ENCODE measurements around the gene CEACAM6. TPM values are rescaled to one million over a fixed set of nuclear protein-coding genes. Genes with fewer than 3 reads are reported as not detected.
"Not testable (repeated sequence)": the region's sequence is repeated elsewhere in the genome, so short reads cannot be mapped to it uniquely, and the experiment has no call there.

The CEACAM6 gene
- total RNA-seq, 1 donor: 0.10 TPM

DNA sequence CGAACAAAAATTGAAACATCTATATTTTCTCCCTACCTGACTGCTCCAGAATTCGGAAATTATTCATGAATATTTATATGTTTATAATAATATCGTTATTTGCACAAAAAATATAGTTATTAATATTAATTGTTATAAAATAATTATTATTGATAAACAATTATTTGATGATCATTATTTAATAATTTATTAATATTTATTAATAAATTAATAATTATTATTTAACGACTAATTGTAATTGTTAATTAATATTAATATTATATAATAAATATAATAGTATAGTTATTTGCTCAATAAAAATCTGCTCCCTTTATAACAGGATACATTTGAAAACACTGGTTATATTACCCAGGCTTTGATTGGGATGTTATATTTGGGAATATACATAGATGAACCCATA, 14.3 kb downstream of the CEACAM6 start:
- H3K4me3 ChIP-seq (ENCODE audit: low read length): no peak overlapping the region
- peaks cover 15% of the 10 kb centered on the region for H3K4me1 ChIP-seq (ENCODE audit: insufficient read depth, low read length)
- no peaks in the 10 kb centered on the region for H3K27me3 ChIP-seq (ENCODE audit: insufficient read depth, low read length)
- no peaks in the 10 kb centered on the region for H3K9me3 ChIP-seq (ENCODE audit: low read depth, low read length)

DNA sequence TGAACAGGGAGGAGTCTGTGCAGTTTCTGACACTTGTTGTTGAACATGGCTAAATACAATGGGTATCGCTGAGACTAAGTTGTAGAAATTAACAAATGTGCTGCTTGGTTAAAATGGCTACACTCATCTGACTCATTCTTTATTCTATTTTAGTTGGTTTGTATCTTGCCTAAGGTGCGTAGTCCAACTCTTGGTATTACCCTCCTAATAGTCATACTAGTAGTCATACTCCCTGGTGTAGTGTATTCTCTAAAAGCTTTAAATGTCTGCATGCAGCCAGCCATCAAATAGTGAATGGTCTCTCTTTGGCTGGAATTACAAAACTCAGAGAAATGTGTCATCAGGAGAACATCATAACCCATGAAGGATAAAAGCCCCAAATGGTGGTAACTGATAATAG, 16.1 kb downstream of the CEACAM6 start:
- Histone ChIP-seq H3K27me3 (ENCODE audit: insufficient read depth, low read length) (peaks cover 3% of the 10 kb centered on the region), H3K9me3 (ENCODE audit: low read depth, low read length) (no peaks in the 10 kb centered on the region), H3K4me1 (ENCODE audit: insufficient read depth, low read length) (peaks cover 20% of the 10 kb centered on the region), H3K4me3 (ENCODE audit: low read length) (no peak overlapping the region)

DNA sequence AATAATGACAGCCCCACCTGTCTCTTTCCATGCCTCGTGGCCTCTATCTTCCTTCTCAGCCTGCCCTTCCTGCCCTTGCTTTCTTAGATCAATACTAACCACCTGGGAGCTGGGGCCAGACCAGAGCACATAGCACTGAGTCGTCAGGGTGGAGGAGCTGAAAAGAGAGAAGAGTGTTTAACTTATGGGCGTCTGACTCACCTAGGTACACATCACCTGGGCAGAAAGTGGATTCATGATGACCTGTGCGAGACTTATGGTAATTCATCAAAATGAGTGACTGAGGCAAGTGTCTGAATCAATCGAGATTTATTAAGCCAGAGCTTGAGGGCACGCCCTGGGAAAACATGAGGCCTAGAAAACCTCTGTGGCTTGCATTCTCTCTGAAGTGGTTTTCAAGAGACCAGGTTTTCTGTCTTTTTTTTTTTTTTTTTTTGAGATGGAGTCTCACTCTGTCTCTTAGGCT, 19.2 kb downstream of the CEACAM6 start:
- Histone ChIP-seq H3K9me3 (ENCODE audit: low read depth, low read length) (no peaks in the 10 kb centered on the region), H3K4me3 (ENCODE audit: low read length) (no peak overlapping the region), H3K27me3 (ENCODE audit: insufficient read depth, low read length) (peaks cover 3% of the 10 kb centered on the region), H3K4me1 (ENCODE audit: insufficient read depth, low read length) (peaks cover 20% of the 10 kb centered on the region)

DNA sequence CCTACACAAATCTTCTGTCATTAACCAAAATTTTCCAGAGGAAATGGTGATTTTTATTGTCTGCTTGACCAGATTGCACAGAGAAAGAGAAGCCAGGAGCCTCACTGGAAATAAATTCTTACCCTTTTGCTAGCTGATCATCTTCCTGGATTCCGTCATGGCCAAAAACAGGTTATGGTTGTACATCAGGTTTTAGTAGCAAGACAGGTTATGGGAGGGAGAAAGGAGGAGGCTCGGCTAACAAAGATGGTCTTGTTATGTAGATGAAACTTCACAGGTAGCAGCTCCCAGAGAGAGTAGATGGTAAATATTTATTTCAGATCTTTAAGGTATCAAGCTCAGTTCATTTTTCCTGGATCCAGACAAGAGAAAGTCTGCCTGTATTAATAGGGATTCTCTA, 21.4 kb downstream of the CEACAM6 start:
- no peak overlapping the region for H3K4me3 ChIP-seq (ENCODE audit: low read length)

DNA sequence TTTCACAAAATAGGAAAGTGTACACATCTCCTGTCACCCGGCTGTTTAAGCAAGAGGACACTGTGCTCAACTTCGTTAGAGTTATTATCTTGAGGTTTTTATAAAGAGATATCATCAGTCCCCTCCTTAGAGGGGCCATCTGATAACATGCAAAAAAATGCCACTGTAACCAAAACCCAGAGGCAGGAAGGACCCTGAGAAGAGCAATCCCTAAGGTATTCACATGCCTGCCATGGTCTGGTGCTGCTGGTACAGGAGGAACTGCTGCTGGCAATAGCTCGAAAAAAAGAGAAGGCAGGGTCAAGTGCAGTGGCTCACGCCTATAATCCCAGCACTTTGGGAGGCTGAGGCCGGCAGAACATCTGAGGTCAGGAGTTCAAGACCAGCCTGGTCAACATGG, 28.3 kb downstream of the CEACAM6 start:
- Histone ChIP-seq H3K4me3 (ENCODE audit: low read length) (no peak overlapping the region), H3K27me3 (ENCODE audit: insufficient read depth, low read length) (no peaks in the 10 kb centered on the region), H3K4me1 (ENCODE audit: insufficient read depth, low read length) (peaks cover 34% of the 10 kb centered on the region), H3K9me3 (ENCODE audit: low read depth, low read length) (no peaks in the 10 kb centered on the region)

More for the DNA sequence above, 21.4 kb downstream of the CEACAM6 start:
- Histone ChIP-seq H3K4me1 (ENCODE audit: insufficient read depth, low read length) (peaks cover 20% of the 10 kb centered on the region), H3K9me3 (ENCODE audit: low read depth, low read length) (no peaks in the 10 kb centered on the region), H3K27me3 (ENCODE audit: insufficient read depth, low read length) (peaks cover 3% of the 10 kb centered on the region)

DNA sequence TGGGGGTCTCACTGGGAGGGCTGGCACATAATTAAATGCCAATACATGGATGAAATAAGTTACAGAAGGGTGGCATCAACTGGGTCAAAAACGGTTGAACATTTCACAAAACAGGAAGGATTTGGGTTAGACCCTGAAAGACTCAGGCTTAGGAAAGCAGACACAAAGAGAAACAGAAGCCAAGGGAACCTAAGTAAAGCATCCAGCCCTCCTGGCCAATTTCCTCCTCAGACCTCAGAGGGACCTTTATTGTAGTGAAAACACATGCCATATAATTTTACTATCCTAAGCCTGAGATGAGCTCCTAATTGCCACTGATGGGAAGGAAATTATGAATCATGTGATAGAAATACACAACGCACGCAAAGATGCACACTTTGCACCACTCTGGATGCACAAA, 29.0 kb downstream of the CEACAM6 start:
- Histone ChIP-seq H3K4me3 (ENCODE audit: low read length) (no peak overlapping the region), H3K27me3 (ENCODE audit: insufficient read depth, low read length) (no peaks in the 10 kb centered on the region), H3K9me3 (ENCODE audit: low read depth, low read length) (no peaks in the 10 kb centered on the region), H3K4me1 (ENCODE audit: insufficient read depth, low read length) (peaks cover 34% of the 10 kb centered on the region)

DNA sequence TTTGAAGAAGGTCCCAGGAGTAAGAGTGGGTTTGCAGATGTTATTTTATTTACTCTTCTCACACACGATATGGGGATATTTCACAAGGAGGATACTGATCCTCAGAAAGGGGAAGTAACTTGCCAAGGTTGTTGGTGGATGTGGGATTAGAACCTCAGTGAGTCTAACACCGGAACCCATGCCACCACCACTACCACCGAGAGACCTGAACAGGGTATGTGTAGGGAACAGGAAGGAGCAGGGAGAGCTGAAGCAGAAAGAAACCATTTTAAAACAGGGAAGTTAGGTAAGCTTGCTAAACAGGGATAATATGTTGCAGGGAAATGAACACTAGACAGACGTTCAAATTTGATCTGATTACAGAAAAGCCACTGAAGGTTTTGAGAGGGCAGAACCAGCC, 29.4 kb downstream of the CEACAM6 start:
- no peaks in the 10 kb centered on the region for H3K27me3 ChIP-seq (ENCODE audit: insufficient read depth, low read length)
- peaks cover 34% of the 10 kb centered on the region for H3K4me1 ChIP-seq (ENCODE audit: insufficient read depth, low read length)
- no peaks in the 10 kb centered on the region for H3K9me3 ChIP-seq (ENCODE audit: low read depth, low read length)
- H3K4me3 ChIP-seq (ENCODE audit: low read length): no peak overlapping the region

DNA sequence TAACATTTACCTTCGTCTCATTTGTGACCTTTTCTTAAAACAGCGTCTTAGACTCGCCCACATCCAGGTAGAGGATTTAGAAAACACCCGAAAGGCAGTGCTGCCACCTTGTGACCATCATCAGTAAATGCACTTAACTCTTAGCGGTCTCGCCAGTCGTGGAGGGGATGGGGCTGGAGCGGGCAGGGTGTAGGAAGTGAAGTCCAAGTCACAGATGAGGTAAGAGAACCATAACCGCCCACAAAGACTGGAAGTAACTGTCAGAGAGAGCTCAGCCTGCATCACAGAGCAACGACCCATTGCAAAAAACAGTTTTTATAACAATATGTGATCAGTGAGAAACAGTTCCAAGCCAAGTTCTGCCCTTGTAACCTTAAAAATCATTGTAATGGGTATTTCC, 30.3 kb downstream of the CEACAM6 start:
- peaks cover 34% of the 10 kb centered on the region for H3K4me1 ChIP-seq (ENCODE audit: insufficient read depth, low read length)
- H3K27me3 ChIP-seq (ENCODE audit: insufficient read depth, low read length): no peaks in the 10 kb centered on the region
- no peak overlapping the region for H3K4me3 ChIP-seq (ENCODE audit: low read length)
- H3K9me3 ChIP-seq (ENCODE audit: low read depth, low read length): no peaks in the 10 kb centered on the region

DNA sequence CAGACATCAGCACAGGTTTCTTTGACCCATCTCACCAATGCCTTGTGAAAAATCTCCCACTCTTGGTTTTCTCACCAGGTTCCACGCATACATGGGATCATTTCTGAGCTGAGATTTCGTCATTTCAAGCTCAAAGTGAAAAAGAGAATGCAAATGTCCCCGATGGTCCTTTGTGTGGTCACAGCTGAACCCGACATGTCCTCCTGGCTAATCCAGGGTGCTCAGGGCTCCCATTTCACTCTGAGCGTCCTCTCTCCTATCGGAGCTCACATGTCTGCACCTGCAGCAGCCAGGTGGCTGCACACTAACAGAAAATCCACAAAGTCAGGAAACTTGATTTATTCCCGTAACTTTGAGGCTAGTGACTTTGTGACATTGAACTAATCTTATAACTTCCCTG, 31.7 kb downstream of the CEACAM6 start:
- Histone ChIP-seq H3K9me3 (ENCODE audit: low read depth, low read length) (no peaks in the 10 kb centered on the region), H3K27me3 (ENCODE audit: insufficient read depth, low read length) (no peaks in the 10 kb centered on the region), H3K4me1 (ENCODE audit: insufficient read depth, low read length) (peaks cover 34% of the 10 kb centered on the region), H3K4me3 (ENCODE audit: low read length) (no peak overlapping the region)

DNA sequence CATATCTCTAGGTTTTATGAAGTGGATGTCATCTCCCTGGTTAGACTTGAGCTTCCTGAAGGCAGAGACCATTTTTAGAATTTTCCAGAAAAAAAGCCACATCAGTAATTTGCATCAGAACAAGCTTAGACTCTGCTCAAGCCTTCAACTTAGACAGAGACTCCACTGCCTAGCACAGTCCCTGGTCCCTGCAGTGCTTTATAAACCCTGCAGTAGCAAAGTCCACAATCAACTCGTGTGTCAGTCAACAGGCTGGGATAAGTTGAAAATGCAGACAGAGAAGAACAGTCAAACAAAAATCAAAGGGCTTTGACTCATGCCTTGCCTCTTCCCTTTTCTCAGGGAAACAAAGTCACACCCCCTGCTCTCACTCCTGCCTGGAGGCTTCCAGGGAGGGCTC, 33.2 kb downstream of the CEACAM6 start:
- H3K27me3 ChIP-seq (ENCODE audit: insufficient read depth, low read length); H3K9me3 ChIP-seq (ENCODE audit: low read depth, low read length); H3K4me3 ChIP-seq (ENCODE audit: low read length): not testable (repeated sequence)
- peaks cover 34% of the 10 kb centered on the region for H3K4me1 ChIP-seq (ENCODE audit: insufficient read depth, low read length)

DNA sequence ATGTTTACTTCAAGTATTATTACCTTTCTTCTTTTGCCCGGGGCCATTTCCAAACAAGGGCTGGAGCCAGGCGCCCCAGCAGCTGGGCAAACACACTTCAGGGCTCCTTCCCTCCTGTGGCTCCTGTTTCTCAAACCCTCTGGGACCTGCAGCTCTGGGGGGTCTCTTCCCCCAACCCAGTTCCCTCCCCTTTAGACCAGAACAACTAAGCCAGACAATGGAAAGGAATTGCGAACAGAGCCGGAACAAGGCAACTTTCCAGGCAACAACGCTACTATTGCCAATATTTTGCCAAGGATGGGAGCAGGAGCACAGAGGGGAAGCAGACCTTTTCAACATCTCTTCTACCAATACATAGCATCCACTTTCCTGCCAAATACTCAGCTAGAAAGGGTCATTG, 33.7 kb downstream of the CEACAM6 start:
- not testable (repeated sequence) for H3K9me3 ChIP-seq (ENCODE audit: low read depth, low read length); H3K4me3 ChIP-seq (ENCODE audit: low read length); H3K27me3 ChIP-seq (ENCODE audit: insufficient read depth, low read length)
- peaks cover 33% of the 10 kb centered on the region for H3K4me1 ChIP-seq (ENCODE audit: insufficient read depth, low read length)

DNA sequence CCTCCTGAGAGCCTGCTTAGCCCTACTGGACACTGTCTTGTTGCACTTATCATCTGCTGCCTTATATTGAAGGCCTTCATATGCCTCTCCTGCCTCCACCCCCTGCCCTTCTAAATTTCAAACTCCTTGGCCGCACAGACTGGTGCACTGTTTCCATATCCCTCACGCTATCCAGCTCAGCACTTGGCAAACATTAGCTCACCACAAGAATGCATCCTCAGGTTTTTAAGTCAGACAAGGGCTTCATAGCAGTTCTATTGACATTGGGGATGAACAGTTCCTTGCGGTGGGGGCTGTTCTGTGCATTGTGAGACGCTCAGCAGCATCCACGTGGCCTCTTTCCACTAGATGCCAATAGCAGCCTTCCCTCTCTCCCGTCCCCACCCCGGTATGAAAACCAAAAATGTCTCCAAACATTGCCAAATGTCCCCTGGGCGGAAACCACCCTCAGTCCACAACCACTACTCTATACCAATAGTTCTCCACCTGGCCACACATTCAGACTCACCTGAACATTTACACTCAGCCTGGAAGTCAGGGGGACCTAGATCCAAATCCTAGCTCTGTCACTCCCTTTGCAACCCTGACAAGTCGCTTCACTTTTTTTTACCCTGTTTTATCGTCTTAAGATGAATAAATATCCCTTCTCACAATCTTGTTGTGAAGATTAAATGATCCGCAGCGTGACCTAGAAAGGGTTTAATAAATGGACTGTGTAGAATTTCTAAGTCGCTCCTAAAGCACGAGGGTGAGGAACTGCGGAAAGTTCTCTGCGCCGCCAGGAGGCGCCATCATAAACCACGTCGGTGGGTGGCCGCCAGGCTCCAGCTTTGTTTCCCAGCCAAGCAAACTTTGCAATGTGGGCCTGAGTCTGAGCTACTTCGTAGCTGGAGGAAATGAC, 37.4 kb downstream of the CEACAM6 start:
- H3K9me3 ChIP-seq (ENCODE audit: low read depth, low read length): no peaks in the 10 kb centered on the region
- H3K4me1 ChIP-seq (ENCODE audit: insufficient read depth, low read length): peaks cover 32% of the 10 kb centered on the region
- no peaks in the 10 kb centered on the region for H3K27me3 ChIP-seq (ENCODE audit: insufficient read depth, low read length)
- no peak overlapping the region for H3K4me3 ChIP-seq (ENCODE audit: low read length)

DNA sequence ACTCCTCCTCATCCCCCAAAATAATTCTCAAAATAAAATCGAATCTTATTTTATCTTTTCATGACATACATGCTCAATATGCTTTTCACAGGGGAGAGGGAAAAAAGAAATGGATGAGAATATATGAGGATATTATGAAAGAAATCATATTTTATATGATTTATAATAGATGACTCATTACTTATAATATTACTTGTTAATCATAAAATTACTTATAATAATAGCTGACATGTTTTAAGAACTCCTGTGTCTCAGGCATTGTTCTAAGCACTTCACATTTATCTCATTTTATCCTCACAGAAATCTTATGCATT, 38.0 kb downstream of the CEACAM6 start:
- H3K4me3 ChIP-seq (ENCODE audit: low read length): no peak overlapping the region
- H3K9me3 ChIP-seq (ENCODE audit: low read depth, low read length): no peaks in the 10 kb centered on the region
- H3K4me1 ChIP-seq (ENCODE audit: insufficient read depth, low read length): peaks cover 36% of the 10 kb centered on the region
- no peaks in the 10 kb centered on the region for H3K27me3 ChIP-seq (ENCODE audit: insufficient read depth, low read length)

DNA sequence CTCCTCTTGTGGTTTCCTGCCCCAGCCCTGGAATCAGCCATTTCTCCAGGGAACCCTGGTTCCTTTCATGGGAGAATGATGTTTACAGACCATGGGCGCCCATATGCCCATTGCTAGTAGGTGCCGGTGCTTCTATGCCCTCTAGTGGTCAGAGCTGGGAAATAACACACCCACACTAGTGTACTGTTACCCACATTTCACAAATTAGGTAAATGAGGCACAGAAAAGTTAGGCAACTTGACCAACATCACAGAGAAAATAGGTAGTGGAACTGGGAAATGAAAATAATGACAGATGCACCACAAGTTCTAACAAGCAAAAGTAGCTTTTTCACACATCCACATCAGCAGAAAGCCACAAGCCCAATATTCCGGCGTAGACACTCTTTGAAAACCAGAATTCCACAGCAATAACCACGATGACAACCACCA, 39.7 kb downstream of the CEACAM6 start:
- Histone ChIP-seq H3K4me3 (ENCODE audit: low read length) (no peak overlapping the region), H3K9me3 (ENCODE audit: low read depth, low read length) (no peaks in the 10 kb centered on the region), H3K27me3 (ENCODE audit: insufficient read depth, low read length) (no peaks in the 10 kb centered on the region), H3K4me1 (ENCODE audit: insufficient read depth, low read length) (peaks cover 48% of the 10 kb centered on the region)

DNA sequence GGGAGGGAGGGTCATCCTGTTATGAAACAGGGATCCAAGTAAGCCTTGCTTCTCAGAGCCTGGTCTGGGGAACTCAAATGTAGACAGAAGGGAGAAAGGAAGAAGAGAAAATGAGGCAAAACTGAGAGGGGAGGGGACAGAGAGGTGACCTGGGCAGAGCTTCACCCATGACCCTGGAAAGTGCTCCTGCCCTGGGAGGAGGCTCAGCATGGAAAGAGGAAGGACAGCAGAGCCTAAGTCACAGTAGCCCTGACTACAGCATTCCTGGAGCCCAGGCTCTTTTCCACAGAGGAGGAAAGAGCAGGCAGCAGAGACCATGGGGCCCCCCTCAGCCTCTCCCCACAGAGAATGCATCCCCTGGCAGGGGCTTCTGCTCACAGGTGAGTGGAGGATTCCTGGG, 41.0 kb downstream of the CEACAM6 start, which contains the start of gene CEACAM3:
CEACAM3 (plus strand) TSS at position 226 of the 400 bp plus-strand sequence; CDS start at position 317, 91 bp downstream.
- H3K4me1 ChIP-seq (ENCODE audit: insufficient read depth, low read length): peaks cover 58% of the 10 kb centered on the region
- no peaks in the 10 kb centered on the region for H3K9me3 ChIP-seq (ENCODE audit: low read depth, low read length)
- no peaks in the 10 kb centered on the region for H3K27me3 ChIP-seq (ENCODE audit: insufficient read depth, low read length)
- H3K4me3 ChIP-seq (ENCODE audit: low read length): peak within 1 kb of the TSS; percentile 33

DNA sequence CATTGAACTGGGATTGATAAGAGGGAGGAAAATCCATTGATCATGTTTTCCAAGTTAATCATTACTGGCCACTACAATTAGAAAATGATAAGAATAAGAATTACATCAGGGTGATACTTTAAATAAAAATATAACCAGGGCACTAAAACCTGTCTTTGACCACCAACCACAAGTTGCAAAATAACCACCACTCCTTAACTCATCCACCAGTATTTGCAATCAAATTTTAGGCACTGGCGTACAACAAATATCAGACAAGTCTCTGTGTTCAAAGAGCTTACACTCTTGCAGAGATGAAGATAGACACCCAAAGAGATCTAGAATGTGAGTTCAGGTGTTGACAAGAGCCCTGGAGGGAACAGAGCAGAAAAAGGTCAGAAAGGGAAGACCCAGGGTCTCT, 41.6 kb downstream of the CEACAM6 start:
- no peaks in the 10 kb centered on the region for H3K9me3 ChIP-seq (ENCODE audit: low read depth, low read length)
- H3K4me3 ChIP-seq (ENCODE audit: low read length): peak overlapping the region; percentile 33
- peaks cover 63% of the 10 kb centered on the region for H3K4me1 ChIP-seq (ENCODE audit: insufficient read depth, low read length)
- no peaks in the 10 kb centered on the region for H3K27me3 ChIP-seq (ENCODE audit: insufficient read depth, low read length)
